WTC11 (cell line): Measurements from ENCODE around the gene PLEKHA5.

Source experiments
- CREB1 ChIP-seq: sonication (generic); formaldehyde crosslinking; IDR thresholded peaks from 2 replicates; pipeline ENCODE4 v1.8.0; 2023; ENCODE audit warnings: mild to moderate bottlenecking, missing genetic modification reagents
- CTCF ChIP-seq: fragments of 200-600 bp; IDR thresholded peaks from 2 replicates; pipeline ENCODE4 v1.8.0; 2022; ENCODE audit warnings: antibody characterized with exemption
- HMGA2 ChIP-seq: fragments of 250-450 bp; sonication (Bioruptor Pico); IDR thresholded peaks from 2 replicates; pipeline ENCODE4 v1.4.0; 2021; ENCODE audit warnings: mild to moderate bottlenecking, moderate library complexity
- SMAD3 ChIP-seq: sonication (generic); formaldehyde crosslinking; IDR thresholded peaks from 2 replicates; pipeline ENCODE4 v1.8.0; 2022; ENCODE audit warnings: missing genetic modification reagents, mild to moderate bottlenecking, borderline replicate concordance

GRCh38 chr12:19223018-19223417, 93.5 kb downstream of the PLEKHA5 start:
- no peak for TF ChIP-seq SMAD3 (CRISPR knock-in tag)
- TF ChIP-seq CTCF = no peak
- TF ChIP-seq CREB1 (CRISPR knock-in tag) = no peak
- TF ChIP-seq HMGA2 = no peak
